Astrocyte (in vitro differentiated cells and primary cell): ENCODE measurements around the gene IL17RD.

Source experiments
- EZH2 ChIP-seq: IDR thresholded peaks from 2 replicates; pipeline ENCODE4 v1.6.1; 2012; ENCODE audit warnings: mild to moderate bottlenecking, low read length, inconsistent platforms; ENCODE audit not compliant: insufficient read depth
- TF ChIP-seq, protein P1 (sequence below): IDR thresholded peaks from 2 replicates; pipeline ENCODE4 v1.5.1; 2011; ENCODE audit warnings: low read depth, mild to moderate bottlenecking, inconsistent platforms, low read length, moderate library complexity; ENCODE audit not compliant: insufficient read depth

GRCh38 chr3:57120040-57120439 is 45.1 kb downstream of the IL17RD start:
- TF ChIP-seq, protein P1, sequence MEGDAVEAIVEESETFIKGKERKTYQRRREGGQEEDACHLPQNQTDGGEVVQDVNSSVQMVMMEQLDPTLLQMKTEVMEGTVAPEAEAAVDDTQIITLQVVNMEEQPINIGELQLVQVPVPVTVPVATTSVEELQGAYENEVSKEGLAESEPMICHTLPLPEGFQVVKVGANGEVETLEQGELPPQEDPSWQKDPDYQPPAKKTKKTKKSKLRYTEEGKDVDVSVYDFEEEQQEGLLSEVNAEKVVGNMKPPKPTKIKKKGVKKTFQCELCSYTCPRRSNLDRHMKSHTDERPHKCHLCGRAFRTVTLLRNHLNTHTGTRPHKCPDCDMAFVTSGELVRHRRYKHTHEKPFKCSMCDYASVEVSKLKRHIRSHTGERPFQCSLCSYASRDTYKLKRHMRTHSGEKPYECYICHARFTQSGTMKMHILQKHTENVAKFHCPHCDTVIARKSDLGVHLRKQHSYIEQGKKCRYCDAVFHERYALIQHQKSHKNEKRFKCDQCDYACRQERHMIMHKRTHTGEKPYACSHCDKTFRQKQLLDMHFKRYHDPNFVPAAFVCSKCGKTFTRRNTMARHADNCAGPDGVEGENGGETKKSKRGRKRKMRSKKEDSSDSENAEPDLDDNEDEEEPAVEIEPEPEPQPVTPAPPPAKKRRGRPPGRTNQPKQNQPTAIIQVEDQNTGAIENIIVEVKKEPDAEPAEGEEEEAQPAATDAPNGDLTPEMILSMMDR = no peak
- TF ChIP-seq EZH2 = no peak
